Astrocyte (in vitro differentiated cells and primary cell): ENCODE data around the gene MOGAT3. TPM values are rescaled to one million over a fixed set of nuclear protein-coding genes. Genes with fewer than 3 reads are reported as not detected.

ENCODE experiments used
- DNase-seq: peaks from one replicate; pipeline ENCODE4 v3.0.0-alpha.2; 2010; ENCODE audit warnings: low read depth
- FAIRE-seq: peaks from 2 replicates; lab custom pipeline; 2011; peaks lifted over from hg19 to GRCh38; lab: Jason Lieb, UNC
- H2AFZ ChIP-seq: 2 replicates; pipeline ENCODE4 v1.6.0; 2012; ENCODE audit warnings: low read depth, low read length, inconsistent platforms
- H3K27ac ChIP-seq: 2 replicates; pipeline ENCODE4 v1.5.1; 2011; ENCODE audit warnings: low read depth, low read length, inconsistent platforms
- H3K27me3 ChIP-seq: 2 replicates; pipeline ENCODE4 v1.6.0; 2011; ENCODE audit warnings: low read length, inconsistent platforms; ENCODE audit not compliant: insufficient read depth
- H3K36me3 ChIP-seq: 2 replicates; pipeline ENCODE4 v1.5.1; 2011; ENCODE audit warnings: low read length, inconsistent platforms; ENCODE audit not compliant: insufficient read depth
- H3K4me1 ChIP-seq: 2 replicates; pipeline ENCODE4 v1.5.1; 2011; ENCODE audit warnings: low read length, inconsistent platforms; ENCODE audit not compliant: insufficient read depth
- H3K4me2 ChIP-seq: 2 replicates; pipeline ENCODE4 v1.6.0; 2012; ENCODE audit warnings: low read length, inconsistent platforms
- H3K4me3 ChIP-seq: 2 replicates; pipeline ENCODE4 v1.5.1; 2011; ENCODE audit warnings: low read depth, mild to moderate bottlenecking, low read length, inconsistent platforms; ENCODE audit not compliant: insufficient read depth
- H3K79me2 ChIP-seq: 2 replicates; pipeline ENCODE4 v1.6.0; 2012; ENCODE audit warnings: mild to moderate bottlenecking, low read length, inconsistent platforms; ENCODE audit not compliant: insufficient read depth
- H3K9ac ChIP-seq: 2 replicates; pipeline ENCODE4 v1.6.0; 2012; ENCODE audit warnings: mild to moderate bottlenecking, low read length, inconsistent platforms
- H3K9me3 ChIP-seq: 2 replicates; pipeline ENCODE4 v1.5.1; 2012; ENCODE audit warnings: low read depth, mild to moderate bottlenecking, low read length, inconsistent platforms; ENCODE audit not compliant: insufficient read depth
- H4K20me1 ChIP-seq: 2 replicates; pipeline ENCODE4 v1.6.0; 2012; ENCODE audit warnings: low read length, inconsistent platforms; ENCODE audit not compliant: insufficient read depth
- H3K27ac Mint-ChIP-seq: one replicate; pipeline ENCODE4 v1.8.0; 2021; ENCODE audit warnings: mild to moderate bottlenecking, mixed read lengths; ENCODE audit not compliant: unreplicated experiment
- H3K27me3 Mint-ChIP-seq: one replicate; pipeline ENCODE4 v1.8.0; 2021; ENCODE audit warnings: low read depth, mixed read lengths; ENCODE audit not compliant: unreplicated experiment
- H3K36me3 Mint-ChIP-seq: one replicate; pipeline ENCODE4 v1.8.0; 2021; ENCODE audit warnings: low read depth, mixed read lengths; ENCODE audit not compliant: unreplicated experiment
- H3K4me1 Mint-ChIP-seq: one replicate; pipeline ENCODE4 v1.8.0; 2021; ENCODE audit warnings: low read depth, mixed read lengths; ENCODE audit not compliant: unreplicated experiment
- H3K4me3 Mint-ChIP-seq: one replicate; pipeline ENCODE4 v1.8.0; 2021; ENCODE audit warnings: mild to moderate bottlenecking, moderate library complexity, mixed read lengths; ENCODE audit not compliant: unreplicated experiment
- H3K9me3 Mint-ChIP-seq: one replicate; pipeline ENCODE4 v1.8.0; 2021; ENCODE audit warnings: mild to moderate bottlenecking, mixed read lengths; ENCODE audit not compliant: unreplicated experiment
- EZH2 ChIP-seq: IDR thresholded peaks from 2 replicates; pipeline ENCODE4 v1.6.1; 2012; ENCODE audit warnings: mild to moderate bottlenecking, low read length, inconsistent platforms; ENCODE audit not compliant: insufficient read depth
- total RNA-seq: library from RNA; stranded (reverse); gene quantifications from 2 replicates; pipeline ENCODE4 v1.2.1, GENCODE V29; 2021
- TF ChIP-seq, protein P1 (sequence below): IDR thresholded peaks from 2 replicates; pipeline ENCODE4 v1.5.1; 2011; ENCODE audit warnings: low read depth, mild to moderate bottlenecking, inconsistent platforms, low read length, moderate library complexity; ENCODE audit not compliant: insufficient read depth

The MOGAT3 gene
- total RNA-seq, 1 donor from 2014 or later, result not detected

DNA sequence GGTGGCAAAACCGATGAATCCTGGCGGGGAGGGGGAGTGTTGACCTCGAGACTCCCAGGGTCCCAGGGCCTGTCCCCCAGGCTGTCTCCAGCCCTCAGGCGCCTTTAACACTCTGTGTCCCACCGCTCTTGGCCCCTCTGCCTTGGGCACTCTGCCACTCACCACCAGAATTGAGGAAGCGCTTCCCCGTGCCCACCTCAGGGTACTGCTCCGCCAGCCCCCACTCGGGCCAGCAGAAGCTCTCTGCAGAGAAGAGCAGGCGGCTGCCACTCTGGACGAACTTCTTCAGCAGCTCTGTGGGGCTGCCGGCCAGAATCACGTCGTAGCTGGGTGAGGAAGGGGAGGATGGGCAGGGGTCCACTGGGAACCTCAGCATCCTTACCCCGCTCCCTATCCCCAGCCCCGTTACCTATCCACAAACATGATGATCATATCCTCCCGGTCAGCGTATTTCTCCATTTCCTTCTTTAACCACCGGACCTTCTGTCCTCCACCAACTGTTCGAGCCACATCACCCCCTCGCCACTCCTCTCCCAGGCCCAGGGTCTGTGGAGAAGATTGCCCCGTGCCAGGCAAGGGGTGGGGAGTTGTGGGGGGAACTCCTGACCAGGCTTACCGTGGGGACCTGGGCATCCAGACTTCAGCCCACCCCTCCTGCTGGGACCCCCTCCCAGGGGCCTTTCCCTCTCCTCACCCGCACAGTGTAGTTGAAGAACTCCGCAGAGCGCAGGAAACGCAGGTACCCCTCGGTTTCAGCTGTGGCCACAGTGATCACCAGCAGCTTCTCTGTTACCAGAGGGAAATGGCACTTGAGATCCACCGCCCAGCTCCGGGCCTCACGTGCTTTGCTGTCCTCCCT, 15.4 kb upstream of the MOGAT3 start:
- Histone ChIP-seq H3K27me3 (no peaks in the 10 kb centered on the region), H4K20me1 (peaks cover 43% of the 10 kb centered on the region), H3K4me2 (peak overlapping the region; percentile 85), H3K79me2 (peaks cover 57% of the 10 kb centered on the region), H3K9ac (peak overlapping the region; percentile 84), H3K36me3 (peaks cover 7% of the 10 kb centered on the region), H3K4me1 (peaks cover 19% of the 10 kb centered on the region), H3K27ac (peak overlapping the region; percentile 86), H2AFZ (peak overlapping the region; percentile 69), H3K4me3 (peak overlapping the region; percentile 87), H3K9me3 (no peaks in the 10 kb centered on the region)
- Mint-ChIP-seq H3K4me1 (peaks cover 16% of the 10 kb centered on the region), H3K9me3 (no peaks in the 10 kb centered on the region), H3K36me3 (peaks cover 11% of the 10 kb centered on the region), H3K27me3 (no peaks in the 10 kb centered on the region), H3K27ac (peak overlapping the region; percentile 44), H3K4me3 (peak overlapping the region; percentile 99)
- FAIRE-seq (no peak), DNase-seq (no peak)
- no peak for TF ChIP-seq EZH2
- TF ChIP-seq, protein P1, sequence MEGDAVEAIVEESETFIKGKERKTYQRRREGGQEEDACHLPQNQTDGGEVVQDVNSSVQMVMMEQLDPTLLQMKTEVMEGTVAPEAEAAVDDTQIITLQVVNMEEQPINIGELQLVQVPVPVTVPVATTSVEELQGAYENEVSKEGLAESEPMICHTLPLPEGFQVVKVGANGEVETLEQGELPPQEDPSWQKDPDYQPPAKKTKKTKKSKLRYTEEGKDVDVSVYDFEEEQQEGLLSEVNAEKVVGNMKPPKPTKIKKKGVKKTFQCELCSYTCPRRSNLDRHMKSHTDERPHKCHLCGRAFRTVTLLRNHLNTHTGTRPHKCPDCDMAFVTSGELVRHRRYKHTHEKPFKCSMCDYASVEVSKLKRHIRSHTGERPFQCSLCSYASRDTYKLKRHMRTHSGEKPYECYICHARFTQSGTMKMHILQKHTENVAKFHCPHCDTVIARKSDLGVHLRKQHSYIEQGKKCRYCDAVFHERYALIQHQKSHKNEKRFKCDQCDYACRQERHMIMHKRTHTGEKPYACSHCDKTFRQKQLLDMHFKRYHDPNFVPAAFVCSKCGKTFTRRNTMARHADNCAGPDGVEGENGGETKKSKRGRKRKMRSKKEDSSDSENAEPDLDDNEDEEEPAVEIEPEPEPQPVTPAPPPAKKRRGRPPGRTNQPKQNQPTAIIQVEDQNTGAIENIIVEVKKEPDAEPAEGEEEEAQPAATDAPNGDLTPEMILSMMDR, result no peak

DNA sequence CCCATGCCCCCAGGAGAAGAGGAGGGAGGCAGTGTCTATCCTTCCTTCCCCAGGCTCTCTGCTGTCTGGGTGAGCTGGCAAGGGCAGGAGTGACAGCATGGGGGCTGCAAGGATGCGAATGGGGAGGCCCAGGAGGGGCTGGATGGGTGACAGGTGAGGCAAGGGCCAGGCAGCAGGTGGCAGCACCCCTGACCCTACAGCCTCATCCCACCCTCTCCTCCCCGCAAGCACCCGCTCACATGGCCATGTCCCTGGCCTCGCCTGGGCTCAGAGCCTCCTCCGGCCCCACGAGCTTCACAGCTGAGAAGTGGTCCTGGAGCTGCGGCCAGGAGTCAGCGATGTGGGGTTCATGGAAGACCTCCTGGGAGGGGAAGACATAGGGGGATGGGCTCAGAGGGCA, 11.2 kb upstream of the MOGAT3 start:
- H3K9ac ChIP-seq, result no peak overlapping the region
- TF ChIP-seq, protein P1, result no peak
- TF ChIP-seq EZH2, result no peak
- FAIRE-seq (no peak), DNase-seq (no peak)
- peaks cover 24% of the 10 kb centered on the region for H3K79me2 ChIP-seq
- Mint-ChIP-seq H3K36me3 (peaks cover 13% of the 10 kb centered on the region), H3K4me3 (no peak overlapping the region), H3K27me3 (no peaks in the 10 kb centered on the region), H3K9me3 (no peaks in the 10 kb centered on the region), H3K4me1 (peaks cover 6% of the 10 kb centered on the region), H3K27ac (no peak overlapping the region)
- H3K27ac ChIP-seq, result no peak overlapping the region
- H3K27me3 ChIP-seq, result no peaks in the 10 kb centered on the region
- H2AFZ ChIP-seq, result no peak overlapping the region
- H3K4me2 ChIP-seq, result no peak overlapping the region
- H3K9me3 ChIP-seq, result no peaks in the 10 kb centered on the region
- peaks cover 41% of the 10 kb centered on the region for H4K20me1 ChIP-seq
- no peak overlapping the region for H3K4me3 ChIP-seq
- peaks cover 19% of the 10 kb centered on the region for H3K4me1 ChIP-seq
- H3K36me3 ChIP-seq, result peaks cover 10% of the 10 kb centered on the region

DNA sequence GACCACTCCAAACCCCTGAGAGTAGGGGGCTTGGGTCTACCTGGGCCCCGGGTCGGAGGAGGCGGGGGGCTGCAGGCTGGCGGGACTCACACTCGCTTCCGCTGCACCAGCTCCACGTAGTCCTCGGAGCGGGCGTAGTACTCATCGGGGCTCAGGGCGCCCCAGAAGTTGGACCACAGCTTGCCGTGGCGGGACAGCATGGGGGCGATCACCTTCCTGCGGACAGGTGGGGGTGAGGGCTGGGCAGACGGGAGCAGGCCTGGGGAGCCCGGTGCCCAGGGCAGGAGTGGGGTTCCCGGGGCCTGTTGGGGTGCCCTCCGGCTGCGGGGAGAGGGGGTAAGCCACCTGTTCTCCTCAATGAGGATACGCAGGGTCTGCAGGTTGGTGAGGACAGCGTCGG, 10.7 kb upstream of the MOGAT3 start:
- Mint-ChIP-seq H3K36me3 (peaks cover 13% of the 10 kb centered on the region), H3K4me1 (peaks cover 6% of the 10 kb centered on the region), H3K9me3 (no peaks in the 10 kb centered on the region), H3K27ac (no peak overlapping the region), H3K4me3 (no peak overlapping the region), H3K27me3 (no peaks in the 10 kb centered on the region)
- Histone ChIP-seq H3K9ac (no peak overlapping the region), H3K4me2 (no peak overlapping the region), H4K20me1 (peaks cover 41% of the 10 kb centered on the region), H3K4me3 (no peak overlapping the region), H3K36me3 (peaks cover 10% of the 10 kb centered on the region), H3K27ac (no peak overlapping the region), H3K4me1 (peaks cover 14% of the 10 kb centered on the region), H3K79me2 (peaks cover 19% of the 10 kb centered on the region), H3K9me3 (no peaks in the 10 kb centered on the region), H2AFZ (no peak overlapping the region), H3K27me3 (no peaks in the 10 kb centered on the region)
- DNase-seq (no peak), FAIRE-seq (no peak)
- no peak for TF ChIP-seq EZH2
- TF ChIP-seq, protein P1, result no peak
